ENCODE data around the gene MACROD2.

The MACROD2 gene

DNA sequence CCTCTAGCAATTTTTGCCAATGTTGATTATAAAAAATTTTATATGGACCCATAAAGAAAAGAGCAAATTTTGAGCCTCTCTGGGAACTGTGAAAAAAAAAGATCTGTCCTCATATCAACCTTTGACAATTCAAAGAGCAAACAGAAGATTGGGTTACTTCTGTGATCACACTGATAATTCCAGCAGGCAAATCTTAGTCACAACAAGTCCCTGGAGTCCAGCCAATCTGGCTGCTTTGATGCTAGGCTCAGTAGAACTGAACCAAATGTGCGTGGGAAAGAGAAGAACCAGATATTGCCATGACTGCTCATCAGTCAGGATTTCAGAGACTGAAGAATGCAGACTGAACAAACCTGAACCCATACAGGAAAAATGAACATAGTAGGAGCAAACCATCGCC, 780.5 kb downstream of the MACROD2 start:
- CTCF ChIA-PET = no interaction called here
- POLR2A ChIA-PET = no interaction called here
- no peak for DNase-seq (ENCODE audit: extremely low spot score)
- TF ChIP-seq, protein P1, sequence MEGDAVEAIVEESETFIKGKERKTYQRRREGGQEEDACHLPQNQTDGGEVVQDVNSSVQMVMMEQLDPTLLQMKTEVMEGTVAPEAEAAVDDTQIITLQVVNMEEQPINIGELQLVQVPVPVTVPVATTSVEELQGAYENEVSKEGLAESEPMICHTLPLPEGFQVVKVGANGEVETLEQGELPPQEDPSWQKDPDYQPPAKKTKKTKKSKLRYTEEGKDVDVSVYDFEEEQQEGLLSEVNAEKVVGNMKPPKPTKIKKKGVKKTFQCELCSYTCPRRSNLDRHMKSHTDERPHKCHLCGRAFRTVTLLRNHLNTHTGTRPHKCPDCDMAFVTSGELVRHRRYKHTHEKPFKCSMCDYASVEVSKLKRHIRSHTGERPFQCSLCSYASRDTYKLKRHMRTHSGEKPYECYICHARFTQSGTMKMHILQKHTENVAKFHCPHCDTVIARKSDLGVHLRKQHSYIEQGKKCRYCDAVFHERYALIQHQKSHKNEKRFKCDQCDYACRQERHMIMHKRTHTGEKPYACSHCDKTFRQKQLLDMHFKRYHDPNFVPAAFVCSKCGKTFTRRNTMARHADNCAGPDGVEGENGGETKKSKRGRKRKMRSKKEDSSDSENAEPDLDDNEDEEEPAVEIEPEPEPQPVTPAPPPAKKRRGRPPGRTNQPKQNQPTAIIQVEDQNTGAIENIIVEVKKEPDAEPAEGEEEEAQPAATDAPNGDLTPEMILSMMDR (IDR thresholded peaks at IDR 0.05; ENCODE audit: control extremely low read depth, extremely low read depth, low read depth, missing control alignments) = no peak

- DNase-seq (ENCODE audit: extremely low spot score) = no peak
- TF ChIP-seq, protein P1 (IDR thresholded peaks at IDR 0.05; ENCODE audit: control extremely low read depth, extremely low read depth, low read depth, missing control alignments) = no peak
- ChIA-PET CTCF (interaction anchor here (1.1 to 1.6 kb wide), 2 partner anchors 8 to 10 kb away, joined by 3 to 5 read pairs; no protein-coding TSS in a partner anchor), POLR2A (no interaction called here)
These were observed 782.3 kb downstream of the MACROD2 start for GRCh38 chr20:14777591-14777990.

- no peak for DNase-seq (ENCODE audit: extremely low spot score)
- POLR2A ChIA-PET = no interaction called here
- CTCF ChIA-PET = interaction anchor here (1.1 to 1.6 kb wide), 3 partner anchors 8 to 9 kb away, joined by 3 to 5 read pairs (median 4); no protein-coding TSS in a partner anchor
- TF ChIP-seq, protein P1 (IDR thresholded peaks at IDR 0.05; ENCODE audit: control extremely low read depth, extremely low read depth, low read depth, missing control alignments) = no peak
These were observed 782.8 kb downstream of the MACROD2 start for GRCh38 chr20:14778096-14778495.

DNA sequence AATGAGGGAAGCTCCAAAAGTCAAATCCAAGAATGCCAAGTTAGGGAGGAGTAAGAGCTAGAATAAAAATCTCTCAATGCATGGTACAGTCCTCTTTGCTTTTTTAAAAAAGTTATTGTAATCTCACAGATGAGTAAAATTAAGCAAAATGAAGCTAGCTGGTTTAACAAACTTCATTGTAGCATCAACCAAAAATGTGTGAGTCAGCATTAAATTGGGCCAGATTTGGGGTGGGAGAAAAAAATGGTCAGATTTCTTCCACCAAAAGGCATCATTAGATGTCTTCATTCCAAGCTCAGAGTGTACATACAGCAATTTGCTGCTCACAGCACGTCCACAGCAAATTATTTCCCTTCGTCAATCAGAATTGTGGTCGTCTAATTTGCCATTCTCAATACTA, 783.6 kb downstream of the MACROD2 start:
- ChIA-PET POLR2A (no interaction called here), CTCF (interaction anchor here (1.2 to 2.4 kb wide), 4 partner anchors 8 to 16 kb away, joined by 4 to 5 read pairs (median 4); no protein-coding TSS in a partner anchor)
- no peak for DNase-seq (ENCODE audit: extremely low spot score)

GRCh38 chr20:14780508-14780907, 785.2 kb downstream of the MACROD2 start:
- CTCF ChIA-PET = interaction anchor here (2.4 kb wide), 1 partner anchor 18 kb away, joined by 5 read pairs; no protein-coding TSS in a partner anchor
- no peak for DNase-seq (ENCODE audit: extremely low spot score)
- POLR2A ChIA-PET = no interaction called here
- TF ChIP-seq, protein P1 (IDR thresholded peaks at IDR 0.05; ENCODE audit: control extremely low read depth, extremely low read depth, low read depth, missing control alignments) = no peak

More for the DNA sequence above, 783.6 kb downstream of the MACROD2 start:
- TF ChIP-seq, protein P1 (IDR thresholded peaks at IDR 0.05; ENCODE audit: control extremely low read depth, extremely low read depth, low read depth, missing control alignments) = no peak

DNA sequence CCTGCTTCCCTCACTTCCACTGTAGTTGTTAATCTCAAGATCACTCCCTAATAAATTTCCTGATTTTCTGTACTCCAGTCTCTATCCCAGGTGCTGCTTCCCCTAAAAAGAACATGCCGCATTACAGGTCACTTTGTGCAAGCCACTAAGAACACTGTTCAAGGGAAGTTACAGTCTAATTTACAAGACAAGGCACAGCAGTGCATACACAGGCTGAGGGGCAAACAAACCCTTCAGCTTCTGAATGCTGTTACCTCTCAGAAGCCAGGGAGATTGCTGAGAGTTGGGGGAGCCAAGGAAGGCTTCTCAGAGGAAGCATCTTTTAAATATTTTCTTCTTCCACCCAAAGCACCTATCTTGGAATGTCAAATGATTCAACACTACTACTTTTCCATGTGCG, 787.4 kb downstream of the MACROD2 start:
- TF ChIP-seq, protein P1 (IDR thresholded peaks at IDR 0.05; ENCODE audit: control extremely low read depth, extremely low read depth, low read depth, missing control alignments) = no peak
- no peak for DNase-seq (ENCODE audit: extremely low spot score)
- POLR2A ChIA-PET = no interaction called here
- CTCF ChIA-PET = no interaction called here
